ENCODE measurements around the gene MTHFD1L.

Gene MTHFD1L

GRCh38 chr6:151148111-151148510, 282.6 kb downstream of the MTHFD1L start:
- DNase-seq, result no peak

GRCh38 chr6:151149793-151150192, 284.3 kb downstream of the MTHFD1L start:
- no peak for DNase-seq
